ENCODE results near the gene RHOF. TPM values are rescaled to one million over a fixed set of nuclear protein-coding genes. Genes with fewer than 3 reads are reported as not detected.
A peak's percentile ranks its signal among the peaks of the same experiment; 100 is the strongest.

RHOF gene
- 10 to 100 TPM; 14.1 to 24.3 (median 18.1) TPM for total RNA-seq

GRCh38 chr12:121793440-121793837 lies at the start of gene RHOF:
RHOF (minus strand) TSS chr12:121793688; CDS start chr12:121793633, 55 bp downstream.
- Histone ChIP-seq H3K27me3 (no peaks in the 10 kb centered on the region), H3K36me3 (peaks cover 0 to 9% (median 0%) of the 10 kb centered on the region in 3 donors), H3K4me3 (peak within 1 kb of the TSS; percentile 29 to 55 (median 46)), H3K9me3 (no peaks in the 10 kb centered on the region), H3K4me1 (peaks cover 0 to 70% (median 56%) of the 10 kb centered on the region in 4 donors), H3K27ac (peak within 1 kb of the TSS; percentile 83 to 100 (median 100))
- 0 to 3% methylated on average over 7 to 18 of the region's 36 CpGs for WGBS, 2 donors
- TF ChIP-seq CTCF (IDR thresholded peaks at IDR 0.05) (no peak), EP300 (IDR thresholded peaks at IDR 0.05) (no peak), POLR2A (IDR thresholded peaks at IDR 0.05) (no peak)
- DNase-seq (ENCODE audit: low spot score in 2 of 2), result no peak

GRCh38 chr12:121839993-121840761 lies 46.7 kb upstream of the RHOF start:
- Histone ChIP-seq H3K27ac (peak overlapping the region in 3 of 4 donors; percentile 9 to 76 (median 62)), H3K4me3 (peak overlapping the region; percentile 38 to 58 (median 48)), H3K27me3 (no peaks in the 10 kb centered on the region), H3K4me1 (peaks cover 0 to 15% (median 5%) of the 10 kb centered on the region in 4 donors), H3K9me3 (no peaks in the 10 kb centered on the region), H3K36me3 (no peaks in the 10 kb centered on the region)
- no peak for TF ChIP-seq CTCF (IDR thresholded peaks at IDR 0.05)
- no peak for TF ChIP-seq EP300 (IDR thresholded peaks at IDR 0.05)
- no peak for TF ChIP-seq POLR2A (IDR thresholded peaks at IDR 0.05)
- WGBS, 2 donors, result 74 to 78% methylated on average over 24 of the region's 24 CpGs
- DNase-seq (ENCODE audit: low spot score in 2 of 2), result no peak

GRCh38 chr12:121839106-121839992 lies 45.9 kb upstream of the RHOF start:
- H3K27me3 ChIP-seq, result no peaks in the 10 kb centered on the region
- peak; percentile 49 to 58 for TF ChIP-seq EP300 (IDR thresholded peaks at IDR 0.05)
- peak in 4 of 5 experiments; percentile 30 to 51 (median 42) for TF ChIP-seq CTCF (IDR thresholded peaks at IDR 0.05)
- peak in 1 of 2 donors; percentile 41 for TF ChIP-seq POLR2A (IDR thresholded peaks at IDR 0.05)
- H3K36me3 ChIP-seq, result no peaks in the 10 kb centered on the region
- H3K9me3 ChIP-seq, result no peaks in the 10 kb centered on the region
- H3K4me3 ChIP-seq, result peak overlapping the region; percentile 38 to 58 (median 48)
- DNase-seq (ENCODE audit: low spot score in 2 of 2), result peak; percentile 100
- peaks cover 0 to 15% (median 5%) of the 10 kb centered on the region in 4 donors for H3K4me1 ChIP-seq
- 14 to 15% methylated on average over 41 to 47 of the region's 53 CpGs for WGBS, 2 donors
- peak overlapping the region in 3 of 4 donors; percentile 9 to 76 (median 62) for H3K27ac ChIP-seq

- WGBS, 2 donors, result 81 to 86% methylated on average over 5 of the region's 5 CpGs
- no peak overlapping the region for H3K27ac ChIP-seq
- TF ChIP-seq EP300 (IDR thresholded peaks at IDR 0.05) (no peak), POLR2A (IDR thresholded peaks at IDR 0.05) (no peak), CTCF (IDR thresholded peaks at IDR 0.05) (no peak)
- no peaks in the 10 kb centered on the region for H3K9me3 ChIP-seq
- H3K27me3 ChIP-seq, result no peaks in the 10 kb centered on the region
- peaks cover 0 to 15% (median 5%) of the 10 kb centered on the region in 4 donors for H3K4me1 ChIP-seq
- no peaks in the 10 kb centered on the region for H3K36me3 ChIP-seq
- no peak overlapping the region for H3K4me3 ChIP-seq
- no peak for DNase-seq (ENCODE audit: low spot score in 2 of 2)
Observed at GRCh38 chr12:121838126-121838525, 44.6 kb upstream of the RHOF start.

All from tibial nerve (tissue), 4 donors.